ENCODE results near the gene EYS. TPM values are rescaled to one million over a fixed set of nuclear protein-coding genes. Genes with fewer than 3 reads are reported as not detected.

EYS gene
- total RNA-seq, 5 donors from 2014 or later (not counting 1 experiment from before 2014, with no cell fraction given), result not detected

DNA sequence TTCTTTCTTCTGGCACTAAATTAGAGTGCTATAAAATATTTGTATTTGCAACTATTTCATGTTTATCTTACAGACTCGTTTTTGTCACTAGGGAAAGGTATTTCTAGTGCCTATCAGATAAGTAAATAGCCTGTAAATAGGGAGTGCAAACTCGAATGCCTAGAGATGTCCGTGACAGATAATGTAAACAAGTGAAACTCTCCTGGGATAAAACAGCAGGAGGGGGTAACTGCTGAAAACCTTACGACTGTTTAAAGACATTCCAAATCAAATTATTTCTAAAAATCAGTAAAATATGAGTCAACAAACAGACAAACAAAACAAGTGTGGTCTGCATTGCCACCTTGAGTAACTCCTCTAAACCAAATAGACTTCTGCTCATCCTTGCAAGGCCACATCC lies 932.1 kb downstream of the EYS start:
- ATAC-seq (replicated peaks in 1 of 4), result no peak
- no peaks in the 10 kb centered on the region for H3K27me3 Mint-ChIP-seq
- ChIA-PET POLR2A (no interaction called here), CTCF (no interaction called here)
- H3K4me1 Mint-ChIP-seq, result no peaks in the 10 kb centered on the region
- no peak overlapping the region for H3K4me3 ChIP-seq (ENCODE audit: control insufficient read depth in 1 of 2, extremely low read depth in 1 of 2, low read length in 1 of 2)
- no peak for DNase-seq
- no peaks in the 10 kb centered on the region for H3K36me3 Mint-ChIP-seq
- H3K27ac ChIP-seq (ENCODE audit: low read length), result no peak overlapping the region
- no peaks in the 10 kb centered on the region for H3K9me3 ChIP-seq
- no peak overlapping the region for H3K4me3 Mint-ChIP-seq
- no peaks in the 10 kb centered on the region for H3K4me1 ChIP-seq (ENCODE audit: control insufficient read depth in 1 of 2, extremely low read depth in 1 of 2, insufficient read depth in 2 of 2, low read length in 2 of 2)
- no peak overlapping the region for H3K27ac Mint-ChIP-seq
- H3K9me3 Mint-ChIP-seq, result peaks cover 11 to 26% (median 22%) of the 10 kb centered on the region in 3 donors
- no peaks in the 10 kb centered on the region for H3K27me3 ChIP-seq (replicated peaks in 1 of 2; ENCODE audit: control insufficient read depth in 2 of 2, extremely low read depth in 1 of 2, insufficient read depth in 2 of 2, low read length in 1 of 2)
- no peaks in the 10 kb centered on the region for H3K36me3 ChIP-seq (ENCODE audit: control insufficient read depth in 2 of 2, extremely low read depth in 1 of 2, insufficient read depth in 1 of 2, low read length in 1 of 2)
- WGBS (ENCODE audit: insufficient coverage), result no CpG with 5 or more reads among the region's 4 CpGs

GRCh38 chr6:64750910-64751309 lies 956.1 kb downstream of the EYS start:
- ATAC-seq (replicated peaks in 1 of 4) (no peak), DNase-seq (no peak)
- no CpG with 5 or more reads among the region's 2 CpGs for WGBS (ENCODE audit: insufficient coverage)

DNA sequence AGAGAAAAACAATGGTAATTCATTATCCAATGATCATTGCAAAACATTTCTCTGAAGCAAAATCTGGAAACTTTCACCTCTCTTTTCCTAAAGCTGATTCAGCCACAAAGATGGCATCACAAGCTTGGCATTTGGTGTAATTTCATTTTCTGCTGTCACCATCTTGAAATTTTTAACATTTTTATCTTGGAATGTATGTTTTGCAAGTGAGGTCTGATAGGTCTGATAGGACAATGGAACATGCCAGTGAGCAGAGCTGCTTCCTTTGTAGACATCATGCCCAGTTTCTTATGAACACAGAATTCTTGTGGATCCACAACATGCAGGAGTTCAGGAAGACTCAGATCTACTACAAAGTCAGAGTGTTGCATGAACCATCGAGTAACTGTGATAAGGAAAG lies 969.6 kb downstream of the EYS start:
- no peaks in the 10 kb centered on the region for H3K27me3 ChIP-seq (replicated peaks in 1 of 2; ENCODE audit: control insufficient read depth in 2 of 2, extremely low read depth in 1 of 2, insufficient read depth in 2 of 2, low read length in 1 of 2)
- CTCF ChIA-PET, result no interaction called here
- ATAC-seq (replicated peaks in 1 of 4) (no peak), DNase-seq (no peak)
- no peaks in the 10 kb centered on the region for H3K27me3 Mint-ChIP-seq
- no peak overlapping the region for H3K27ac Mint-ChIP-seq
- no peaks in the 10 kb centered on the region for H3K4me1 ChIP-seq (ENCODE audit: control insufficient read depth in 1 of 2, extremely low read depth in 1 of 2, insufficient read depth in 2 of 2, low read length in 2 of 2)
- H3K36me3 ChIP-seq (ENCODE audit: control insufficient read depth in 2 of 2, extremely low read depth in 1 of 2, insufficient read depth in 1 of 2, low read length in 1 of 2), result no peaks in the 10 kb centered on the region
- no peak overlapping the region for H3K4me3 ChIP-seq (ENCODE audit: control insufficient read depth in 1 of 2, extremely low read depth in 1 of 2, low read length in 1 of 2)
- no peak overlapping the region for H3K4me3 Mint-ChIP-seq
- POLR2A ChIA-PET, result no interaction called here
- H3K9me3 ChIP-seq, result no peaks in the 10 kb centered on the region
- no CpG with 5 or more reads among the region's 1 CpG for WGBS (ENCODE audit: insufficient coverage)
- no peak overlapping the region for H3K27ac ChIP-seq (ENCODE audit: low read length)
- H3K9me3 Mint-ChIP-seq, result peaks cover 6 to 9% (median 9%) of the 10 kb centered on the region in 3 donors
- H3K36me3 Mint-ChIP-seq, result no peaks in the 10 kb centered on the region
- no peaks in the 10 kb centered on the region for H3K4me1 Mint-ChIP-seq

More at GRCh38 chr6:64750910-64751309, 956.1 kb downstream of the EYS start:
- H3K4me3 Mint-ChIP-seq, result no peak overlapping the region
- peaks cover 13 to 25% (median 24%) of the 10 kb centered on the region in 3 donors for H3K9me3 Mint-ChIP-seq
- CTCF ChIA-PET, result no interaction called here
- H3K36me3 ChIP-seq (ENCODE audit: control insufficient read depth in 2 of 2, extremely low read depth in 1 of 2, insufficient read depth in 1 of 2, low read length in 1 of 2), result no peaks in the 10 kb centered on the region
- no peaks in the 10 kb centered on the region for H3K4me1 Mint-ChIP-seq
- H3K4me1 ChIP-seq (ENCODE audit: control insufficient read depth in 1 of 2, extremely low read depth in 1 of 2, insufficient read depth in 2 of 2, low read length in 2 of 2), result no peaks in the 10 kb centered on the region
- no peak overlapping the region for H3K4me3 ChIP-seq (ENCODE audit: control insufficient read depth in 1 of 2, extremely low read depth in 1 of 2, low read length in 1 of 2)
- no peaks in the 10 kb centered on the region for H3K27me3 ChIP-seq (replicated peaks in 1 of 2; ENCODE audit: control insufficient read depth in 2 of 2, extremely low read depth in 1 of 2, insufficient read depth in 2 of 2, low read length in 1 of 2)
- POLR2A ChIA-PET, result no interaction called here
- no peaks in the 10 kb centered on the region for H3K9me3 ChIP-seq
- H3K27me3 Mint-ChIP-seq, result no peaks in the 10 kb centered on the region
- H3K27ac ChIP-seq (ENCODE audit: low read length), result no peak overlapping the region
- H3K36me3 Mint-ChIP-seq, result no peaks in the 10 kb centered on the region
- H3K27ac Mint-ChIP-seq, result no peak overlapping the region

DNA sequence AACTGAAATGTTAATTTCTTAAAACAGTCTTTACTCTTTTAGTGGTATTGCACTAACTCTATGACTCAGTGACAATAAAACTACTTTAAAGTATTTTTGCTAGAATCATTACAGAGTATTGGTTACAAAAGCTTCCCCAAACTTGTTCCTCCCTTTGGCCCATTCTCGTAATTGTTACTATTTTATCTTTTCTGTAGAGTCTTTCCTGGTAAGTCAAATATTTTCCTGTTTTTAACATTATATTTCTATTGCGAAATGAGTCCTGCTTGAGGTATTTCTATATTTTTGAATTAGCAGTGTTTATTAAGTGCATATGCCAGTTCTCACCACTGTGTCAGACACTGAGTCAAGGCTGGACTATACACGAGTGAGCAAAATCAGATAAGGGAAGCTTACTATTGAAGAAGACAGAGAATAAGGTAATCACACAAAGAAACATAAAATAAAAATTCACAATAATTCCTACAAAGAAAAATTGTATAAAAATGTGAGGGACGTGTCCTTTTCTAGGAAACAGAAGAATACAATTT lies 970.5 kb downstream of the EYS start:
- Histone ChIP-seq H3K9me3 (no peaks in the 10 kb centered on the region), H3K4me3 (ENCODE audit: control insufficient read depth in 1 of 2, extremely low read depth in 1 of 2, low read length in 1 of 2) (no peak overlapping the region), H3K27ac (ENCODE audit: low read length) (no peak overlapping the region), H3K4me1 (ENCODE audit: control insufficient read depth in 1 of 2, extremely low read depth in 1 of 2, insufficient read depth in 2 of 2, low read length in 2 of 2) (no peaks in the 10 kb centered on the region), H3K27me3 (replicated peaks in 1 of 2; ENCODE audit: control insufficient read depth in 2 of 2, extremely low read depth in 1 of 2, insufficient read depth in 2 of 2, low read length in 1 of 2) (no peaks in the 10 kb centered on the region), H3K36me3 (ENCODE audit: control insufficient read depth in 2 of 2, extremely low read depth in 1 of 2, insufficient read depth in 1 of 2, low read length in 1 of 2) (no peaks in the 10 kb centered on the region)
- H3K27me3 Mint-ChIP-seq, result no peaks in the 10 kb centered on the region
- peaks cover 7 to 13% (median 10%) of the 10 kb centered on the region in 3 donors for H3K9me3 Mint-ChIP-seq
- ChIA-PET CTCF (no interaction called here), POLR2A (no interaction called here)
- no peak overlapping the region for H3K27ac Mint-ChIP-seq
- ATAC-seq (replicated peaks in 1 of 4) (no peak), DNase-seq (no peak)
- H3K4me1 Mint-ChIP-seq, result no peaks in the 10 kb centered on the region
- no peaks in the 10 kb centered on the region for H3K36me3 Mint-ChIP-seq
- WGBS (ENCODE audit: insufficient coverage), result no CpG with 5 or more reads among the region's 4 CpGs
- H3K4me3 Mint-ChIP-seq, result no peak overlapping the region

DNA sequence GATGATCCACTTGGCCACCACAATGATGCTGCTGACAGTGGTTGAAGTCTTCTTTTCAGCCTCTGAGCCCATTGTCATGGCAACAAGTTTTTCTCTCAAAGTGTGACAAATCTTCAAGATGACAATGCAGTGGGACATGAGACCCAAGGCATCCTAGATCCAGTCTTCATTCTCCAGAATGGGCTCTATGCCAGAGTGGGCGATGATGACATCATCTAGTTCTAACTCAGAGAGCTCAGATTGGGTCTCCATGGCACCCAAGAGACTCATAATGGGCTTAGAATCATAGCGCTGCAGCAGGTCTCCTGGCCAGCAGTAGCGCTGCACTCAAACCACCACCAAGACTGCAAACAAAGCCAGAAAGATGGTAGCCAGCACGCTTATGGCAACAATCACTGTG lies 973.6 kb downstream of the EYS start:
- 93% methylated on average over 3 of the region's 4 CpGs for WGBS (ENCODE audit: insufficient coverage)
- Histone ChIP-seq H3K4me1 (ENCODE audit: control insufficient read depth in 1 of 2, extremely low read depth in 1 of 2, insufficient read depth in 2 of 2, low read length in 2 of 2) (no peaks in the 10 kb centered on the region), H3K27me3 (replicated peaks in 1 of 2; ENCODE audit: control insufficient read depth in 2 of 2, extremely low read depth in 1 of 2, insufficient read depth in 2 of 2, low read length in 1 of 2) (no peaks in the 10 kb centered on the region), H3K27ac (ENCODE audit: low read length) (no peak overlapping the region), H3K4me3 (ENCODE audit: control insufficient read depth in 1 of 2, extremely low read depth in 1 of 2, low read length in 1 of 2) (no peak overlapping the region), H3K9me3 (no peaks in the 10 kb centered on the region), H3K36me3 (ENCODE audit: control insufficient read depth in 2 of 2, extremely low read depth in 1 of 2, insufficient read depth in 1 of 2, low read length in 1 of 2) (no peaks in the 10 kb centered on the region)
- ATAC-seq (replicated peaks in 1 of 4) (no peak), DNase-seq (no peak)
- Mint-ChIP-seq H3K36me3 (no peaks in the 10 kb centered on the region), H3K27me3 (no peaks in the 10 kb centered on the region), H3K4me3 (no peak overlapping the region), H3K9me3 (peaks cover 15 to 29% (median 24%) of the 10 kb centered on the region in 3 donors), H3K27ac (no peak overlapping the region), H3K4me1 (no peaks in the 10 kb centered on the region)
- POLR2A ChIA-PET, result no interaction called here
- CTCF ChIA-PET, result no interaction called here

GRCh38 chr6:64732888-64733287 lies 974.1 kb downstream of the EYS start:
- Histone ChIP-seq H3K27ac (ENCODE audit: low read length) (no peak overlapping the region), H3K4me1 (ENCODE audit: control insufficient read depth in 1 of 2, extremely low read depth in 1 of 2, insufficient read depth in 2 of 2, low read length in 2 of 2) (no peaks in the 10 kb centered on the region), H3K9me3 (no peaks in the 10 kb centered on the region), H3K27me3 (replicated peaks in 1 of 2; ENCODE audit: control insufficient read depth in 2 of 2, extremely low read depth in 1 of 2, insufficient read depth in 2 of 2, low read length in 1 of 2) (no peaks in the 10 kb centered on the region), H3K4me3 (ENCODE audit: control insufficient read depth in 1 of 2, extremely low read depth in 1 of 2, low read length in 1 of 2) (no peak overlapping the region), H3K36me3 (ENCODE audit: control insufficient read depth in 2 of 2, extremely low read depth in 1 of 2, insufficient read depth in 1 of 2, low read length in 1 of 2) (no peaks in the 10 kb centered on the region)
- DNase-seq (no peak), ATAC-seq (replicated peaks in 1 of 4) (no peak)
- Mint-ChIP-seq H3K27ac (no peak overlapping the region), H3K4me3 (no peak overlapping the region), H3K4me1 (no peaks in the 10 kb centered on the region), H3K36me3 (no peaks in the 10 kb centered on the region), H3K9me3 (peaks cover 11 to 25% (median 19%) of the 10 kb centered on the region in 3 donors), H3K27me3 (no peaks in the 10 kb centered on the region)
- ChIA-PET POLR2A (no interaction called here), CTCF (no interaction called here)

DNA sequence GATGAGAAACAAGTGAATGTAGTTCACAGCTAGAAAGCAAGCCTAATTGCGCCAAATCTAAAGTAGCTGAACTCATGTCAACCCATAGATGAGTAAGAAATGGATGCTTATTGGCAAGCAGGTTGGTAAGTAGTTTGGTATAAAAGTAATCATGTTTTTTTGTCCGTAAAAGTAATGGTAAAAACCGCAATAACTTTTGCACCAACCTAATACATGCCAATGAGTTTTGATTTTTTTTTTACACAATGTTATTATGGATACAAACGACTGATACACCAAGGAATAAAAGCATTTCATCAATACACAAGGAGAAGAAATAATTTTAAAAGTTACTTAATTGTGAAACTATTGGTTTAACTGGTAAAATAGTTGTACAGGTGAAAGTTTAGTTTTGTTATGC lies 977.5 kb downstream of the EYS start:
- Histone ChIP-seq H3K9me3 (no peaks in the 10 kb centered on the region), H3K27ac (ENCODE audit: low read length) (no peak overlapping the region), H3K4me3 (ENCODE audit: control insufficient read depth in 1 of 2, extremely low read depth in 1 of 2, low read length in 1 of 2) (no peak overlapping the region), H3K4me1 (ENCODE audit: control insufficient read depth in 1 of 2, extremely low read depth in 1 of 2, insufficient read depth in 2 of 2, low read length in 2 of 2) (no peaks in the 10 kb centered on the region), H3K36me3 (ENCODE audit: control insufficient read depth in 2 of 2, extremely low read depth in 1 of 2, insufficient read depth in 1 of 2, low read length in 1 of 2) (no peaks in the 10 kb centered on the region), H3K27me3 (replicated peaks in 1 of 2; ENCODE audit: control insufficient read depth in 2 of 2, extremely low read depth in 1 of 2, insufficient read depth in 2 of 2, low read length in 1 of 2) (no peaks in the 10 kb centered on the region)
- no CpG with 5 or more reads among the region's 4 CpGs for WGBS (ENCODE audit: insufficient coverage)
- Mint-ChIP-seq H3K36me3 (no peaks in the 10 kb centered on the region), H3K9me3 (peaks cover 10 to 28% (median 15%) of the 10 kb centered on the region in 3 donors), H3K4me3 (no peak overlapping the region), H3K4me1 (no peaks in the 10 kb centered on the region), H3K27me3 (no peaks in the 10 kb centered on the region), H3K27ac (no peak overlapping the region)
- ATAC-seq (replicated peaks in 1 of 4) (no peak), DNase-seq (no peak)
- ChIA-PET POLR2A (no interaction called here), CTCF (no interaction called here)
